Stimulated activated CD8-positive, alpha-beta memory T cell treated with anti-CD3 and anti-CD28 coated beads, Interleukin-12 subunit alpha, Interleukin-12 subunit beta, amount 100 ng/mL, for 24 hours (primary cell): ENCODE data around the gene SEMA4D.

Source experiments
- DNase-seq: peaks from one replicate; pipeline ENCODE4 v3.0.0-alpha.2; 2020; ENCODE audit errors: extremely low read depth

Gene SEMA4D

GRCh38 chr9:89317282-89317681, 180.6 kb downstream of the SEMA4D start:
- no peak for DNase-seq

GRCh38 chr9:89315482-89315881, 182.4 kb downstream of the SEMA4D start:
- DNase-seq: no peak

GRCh38 chr9:89314955-89315354, 183.0 kb downstream of the SEMA4D start:
- DNase-seq: no peak

- DNase-seq: no peak
These were observed 184.1 kb downstream of the SEMA4D start for GRCh38 chr9:89313842-89314241.

- DNase-seq: no peak
These were observed 185.7 kb downstream of the SEMA4D start for GRCh38 chr9:89312222-89312571.

GRCh38 chr9:89311346-89312221, 186.3 kb downstream of the SEMA4D start:
- DNase-seq: no peak
